CD14-positive monocyte (primary cell): Measurements from ENCODE around the gene TMEM158. TPM values are rescaled to one million over a fixed set of nuclear protein-coding genes. Genes with fewer than 3 reads are reported as not detected.

Experiments
- DNase-seq, 3 donors: peaks; one replicate each; pipeline ENCODE4 v3.0.0-alpha.2; 2011 to 2022
- H2AFZ ChIP-seq: 2 replicates; pipeline ENCODE4 v1.6.0; 2012; ENCODE audit warnings: mild to moderate bottlenecking, low read depth, low read length, inconsistent platforms; ENCODE audit not compliant: insufficient read depth, poor library complexity, severe bottlenecking
- H3K27ac ChIP-seq, 2 donors: 1 replicate in 1 of 2; 2 replicates in 1 of 2; pipeline ENCODE4 v1.5.1; 2012 to 2013; ENCODE audit warnings: low read length in 2 of 2, control low read depth in 1 of 2, inconsistent platforms in 1 of 2, low read depth in 1 of 2, mild to moderate bottlenecking in 1 of 2
- H3K27me3 ChIP-seq, 2 donors: one replicate each; pipeline versions ENCODE4 v1.6.0 to v1.6.1; 2011 to 2013; ENCODE audit warnings: low read length in 2 of 2; ENCODE audit not compliant: control insufficient read depth in 2 of 2, insufficient read depth in 2 of 2
- H3K36me3 ChIP-seq, 2 donors: replicated peaks in 1 of 2; 1 replicate in 1 of 2; 2 replicates in 1 of 2; pipeline versions ENCODE4 v1.5.1 to v1.6.1; 2012 to 2013; ENCODE audit warnings: low read length in 2 of 2, control low read depth in 1 of 2, inconsistent platforms in 1 of 2, mild to moderate bottlenecking in 1 of 2; ENCODE audit not compliant: insufficient read depth in 2 of 2, control insufficient read depth in 1 of 2
- H3K4me1 ChIP-seq, 2 donors: 1 replicate in 1 of 2; 2 replicates in 1 of 2; pipeline versions ENCODE4 v1.5.1 to v1.6.1; 2012 to 2013; ENCODE audit warnings: low read length in 2 of 2, control low read depth in 1 of 2, inconsistent platforms in 1 of 2, mild to moderate bottlenecking in 1 of 2, moderate library complexity in 1 of 2; ENCODE audit not compliant: insufficient read depth in 2 of 2, control insufficient read depth in 1 of 2
- H3K4me2 ChIP-seq: replicated peaks from 2 replicates; pipeline ENCODE3; 2012; ENCODE audit warnings: low read length, moderate library complexity, mild to moderate bottlenecking; ENCODE audit not compliant: poor library complexity, severe bottlenecking; ENCODE audit errors: extremely low read depth
- H3K4me3 ChIP-seq, 3 experiments: fragments of 200-600 bp in 1 of 3; sonication (generic) in 1 of 3; replicated peaks in 1 of 3; 1 replicate in 2 of 3; 2 replicates in 1 of 3; pipeline ENCODE4 v1.5.1; 2011 to 2013; ENCODE audit warnings: low read length in 3 of 3, mild to moderate bottlenecking in 3 of 3, control low read depth in 2 of 3, low read depth in 2 of 3, inconsistent platforms in 1 of 3, moderate library complexity in 1 of 3
- H3K79me2 ChIP-seq: 2 replicates; pipeline ENCODE4 v1.6.0; 2012; ENCODE audit warnings: mild to moderate bottlenecking, control low read depth, inconsistent platforms, low read length, moderate library complexity; ENCODE audit not compliant: insufficient read depth
- H3K9ac ChIP-seq: 2 replicates; pipeline ENCODE4 v1.6.0; 2017; ENCODE audit warnings: low read length, mild to moderate bottlenecking; ENCODE audit not compliant: insufficient read depth, poor library complexity, severe bottlenecking
- H3K9me3 ChIP-seq, 2 donors: replicated peaks in 1 of 2; 1 replicate in 1 of 2; 2 replicates in 1 of 2; pipeline versions ENCODE4 v1.5.1 to v1.6.1; 2012 to 2013; ENCODE audit warnings: low read length in 2 of 2, control low read depth in 1 of 2; ENCODE audit not compliant: control insufficient read depth in 1 of 2, insufficient read depth in 1 of 2
- H4K20me1 ChIP-seq: 2 replicates; pipeline ENCODE4 v1.6.0; 2012; ENCODE audit warnings: mild to moderate bottlenecking, low read length, control low read depth, moderate library complexity; ENCODE audit not compliant: insufficient read depth
- H3K27ac Mint-ChIP-seq, 7 donors: one replicate each; pipeline ENCODE4 v1.8.0; 2020; ENCODE audit warnings: mild to moderate bottlenecking in 7 of 7, mixed read lengths in 7 of 7, moderate library complexity in 6 of 7, inconsistent platforms in 2 of 7
- H3K27me3 Mint-ChIP-seq, 3 donors: one replicate each; pipeline ENCODE4 v1.8.0; 2021 to 2022; ENCODE audit warnings: low read depth in 3 of 3, mild to moderate bottlenecking in 3 of 3, mixed read lengths in 3 of 3, moderate library complexity in 3 of 3, inconsistent platforms in 1 of 3
- H3K36me3 Mint-ChIP-seq, 2 donors: one replicate each; pipeline ENCODE4 v1.8.0; 2020; ENCODE audit warnings: mixed read lengths in 2 of 2, inconsistent platforms in 1 of 2, mild to moderate bottlenecking in 1 of 2
- H3K4me1 Mint-ChIP-seq: one replicate; pipeline ENCODE4 v1.8.0; 2020; ENCODE audit warnings: mild to moderate bottlenecking, mixed read lengths
- H3K4me3 Mint-ChIP-seq, 2 donors: one replicate each; pipeline ENCODE4 v1.8.0; 2020; ENCODE audit warnings: mild to moderate bottlenecking in 2 of 2, mixed read lengths in 2 of 2, moderate library complexity in 1 of 2
- H3K9me3 Mint-ChIP-seq, 7 donors: one replicate each; pipeline ENCODE4 v1.8.0; 2020 to 2022; ENCODE audit warnings: mixed read lengths in 7 of 7, mild to moderate bottlenecking in 6 of 7, moderate library complexity in 6 of 7, inconsistent platforms in 2 of 7
- WGBS: methylation state at CpG from one replicate; pipeline ENCODE4 v1.1.5; 2013; ENCODE audit warnings: missing lambda C conversion rate; ENCODE audit not compliant: insufficient coverage; 5-methylcytosine and 5-hydroxymethylcytosine counted together
- intact Hi-C, 2 donors: fragments of 100-400 bp; cut with micrococcal nuclease; formaldehyde crosslinking; loops; one replicate each; pipeline versions ENCODE4 v1.15.0 to v1.15.1; 2023
- polyA plus RNA-seq, 3 donors: library from polyadenylated mRNA; depleted of rRNA in 1 of 3; unstranded in 2 of 3; stranded (reverse) in 1 of 3; fragments of 300-500 nt in 2 of 3; fragments of >200 nt in 1 of 3; fragmentation: Illumina TruSeq in 2 of 3; gene quantifications; 1 replicate in 2 of 3; 2 replicates in 1 of 3; pipeline ENCODE4 v1.2.3, GENCODE V29; 2012 to 2021
- TF ChIP-seq, protein P1 (sequence below): fragments of 200-600 bp; IDR thresholded peaks from one replicate; pipeline ENCODE4 v1.8.0; 2022; ENCODE audit warnings: antibody characterized with exemption, mild to moderate bottlenecking

Gene TMEM158
- polyA plus RNA-seq, 3 donors: 0.19 to 0.88 TPM; not detected in 1

DNA sequence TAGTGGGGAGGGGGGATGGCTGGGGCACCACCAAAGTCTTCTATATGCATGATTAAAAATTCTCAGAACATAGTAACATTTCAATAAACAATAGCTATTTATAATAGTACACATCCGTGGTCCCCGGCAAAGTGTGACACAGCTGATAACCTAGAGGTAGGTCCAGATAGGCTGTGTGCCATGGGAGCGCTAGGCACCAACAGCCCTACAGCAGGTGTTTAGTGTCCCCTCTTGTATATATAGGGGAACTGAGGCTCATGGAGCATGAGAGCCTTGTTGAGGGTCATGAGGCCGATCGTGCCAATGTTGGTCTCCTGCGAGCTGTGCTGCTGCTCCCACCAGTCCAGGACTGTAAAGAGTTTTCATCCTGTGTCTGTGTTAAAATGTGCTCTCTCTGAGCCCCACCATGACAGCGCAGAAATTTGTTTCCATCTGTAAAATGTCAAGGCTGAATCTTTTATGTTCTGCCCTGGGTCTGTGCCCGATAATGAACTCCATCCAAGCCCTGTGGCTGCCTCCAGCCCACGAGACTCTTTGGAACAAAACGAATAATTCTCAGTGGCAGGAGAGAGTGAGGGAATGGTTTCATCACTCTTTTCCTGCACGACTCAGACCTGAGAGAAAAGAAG, 14.5 kb downstream of the TMEM158 start:
- Mint-ChIP-seq H3K4me1 (peaks cover 16% of the 10 kb centered on the region), H3K36me3 (no peaks in the 10 kb centered on the region), H3K27ac (peak overlapping the region in 1 of 7 donors; percentile 59), H3K27me3 (no peaks in the 10 kb centered on the region), H3K4me3 (no peak overlapping the region), H3K9me3 (no peaks in the 10 kb centered on the region)
- Histone ChIP-seq H4K20me1 (no peaks in the 10 kb centered on the region), H3K27me3 (no peaks in the 10 kb centered on the region), H3K27ac (no peak overlapping the region), H3K9me3 (no peaks in the 10 kb centered on the region), H3K36me3 (no peaks in the 10 kb centered on the region), H3K4me3 (no peak overlapping the region), H3K9ac (no peak overlapping the region), H2AFZ (no peak overlapping the region), H3K4me2 (no peak overlapping the region), H3K4me1 (no peaks in the 10 kb centered on the region), H3K79me2 (no peaks in the 10 kb centered on the region)
- TF ChIP-seq, protein P1, sequence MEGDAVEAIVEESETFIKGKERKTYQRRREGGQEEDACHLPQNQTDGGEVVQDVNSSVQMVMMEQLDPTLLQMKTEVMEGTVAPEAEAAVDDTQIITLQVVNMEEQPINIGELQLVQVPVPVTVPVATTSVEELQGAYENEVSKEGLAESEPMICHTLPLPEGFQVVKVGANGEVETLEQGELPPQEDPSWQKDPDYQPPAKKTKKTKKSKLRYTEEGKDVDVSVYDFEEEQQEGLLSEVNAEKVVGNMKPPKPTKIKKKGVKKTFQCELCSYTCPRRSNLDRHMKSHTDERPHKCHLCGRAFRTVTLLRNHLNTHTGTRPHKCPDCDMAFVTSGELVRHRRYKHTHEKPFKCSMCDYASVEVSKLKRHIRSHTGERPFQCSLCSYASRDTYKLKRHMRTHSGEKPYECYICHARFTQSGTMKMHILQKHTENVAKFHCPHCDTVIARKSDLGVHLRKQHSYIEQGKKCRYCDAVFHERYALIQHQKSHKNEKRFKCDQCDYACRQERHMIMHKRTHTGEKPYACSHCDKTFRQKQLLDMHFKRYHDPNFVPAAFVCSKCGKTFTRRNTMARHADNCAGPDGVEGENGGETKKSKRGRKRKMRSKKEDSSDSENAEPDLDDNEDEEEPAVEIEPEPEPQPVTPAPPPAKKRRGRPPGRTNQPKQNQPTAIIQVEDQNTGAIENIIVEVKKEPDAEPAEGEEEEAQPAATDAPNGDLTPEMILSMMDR: no peak
- intact Hi-C loops: loop anchor here (2.0 to 5.0 kb wide), 2 partner anchors 171 to 286 kb away; no protein-coding TSS in a partner anchor
- no peak for DNase-seq
- WGBS: 92% methylated on average over 5 of the region's 11 CpGs

DNA sequence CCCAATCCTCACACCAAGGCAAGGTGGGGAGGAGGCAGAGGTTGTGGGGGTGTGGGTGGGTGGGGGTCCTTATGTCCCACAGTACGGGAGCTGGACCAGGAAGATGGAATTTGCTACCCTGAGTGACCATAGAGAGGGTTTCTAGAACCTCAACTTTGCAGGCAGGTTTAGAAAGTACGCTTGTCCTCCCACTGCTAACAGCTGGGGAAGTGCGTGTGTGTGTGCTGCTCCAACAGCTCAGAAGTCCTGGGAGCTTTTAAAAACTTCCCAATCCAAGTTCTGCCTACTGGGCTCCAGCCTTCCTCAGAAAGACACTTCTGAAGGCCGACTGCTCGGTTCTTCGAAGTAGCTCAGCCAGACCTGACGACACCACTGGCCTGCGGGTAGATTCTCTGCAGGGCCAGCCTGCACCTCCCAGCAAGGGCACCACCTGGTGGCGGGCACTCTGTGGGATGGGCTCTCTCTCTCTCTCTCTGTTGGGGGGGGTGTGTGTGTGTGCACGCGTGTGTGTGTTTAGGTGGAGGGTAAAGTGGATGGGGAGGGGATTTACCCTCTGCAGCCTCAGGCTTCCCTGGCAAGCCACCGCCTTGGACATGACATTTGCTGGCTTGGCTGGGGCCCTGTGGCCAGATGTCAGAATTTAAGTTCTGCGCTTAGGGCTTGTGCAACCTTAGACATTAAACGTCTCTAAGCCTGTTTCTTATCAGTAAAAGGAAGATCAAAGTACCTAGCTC, 15.6 kb downstream of the TMEM158 start:
- intact Hi-C loops: loop anchor here in 1 of 2 donors (1.0 to 5.0 kb wide), 2 partner anchors 170 to 287 kb away; no protein-coding TSS in a partner anchor
- Histone ChIP-seq H3K9ac (no peak overlapping the region), H3K4me1 (no peaks in the 10 kb centered on the region), H3K36me3 (no peaks in the 10 kb centered on the region), H3K27me3 (no peaks in the 10 kb centered on the region), H2AFZ (peak overlapping the region; percentile 62), H3K4me2 (peak overlapping the region; percentile 41), H4K20me1 (no peaks in the 10 kb centered on the region), H3K4me3 (no peak overlapping the region), H3K79me2 (no peaks in the 10 kb centered on the region), H3K9me3 (no peaks in the 10 kb centered on the region), H3K27ac (no peak overlapping the region)
- peaks cover 16% of the 10 kb centered on the region for H3K4me1 Mint-ChIP-seq
- peak overlapping the region in 2 of 7 donors; percentile 54 to 63 for H3K27ac Mint-ChIP-seq
- DNase-seq: peak; percentile 78 to 82 (median 79)
- TF ChIP-seq, protein P1: peak; percentile 86
- WGBS: 8% methylated on average over 6 of the region's 14 CpGs
- H3K4me3 Mint-ChIP-seq: peak overlapping the region in 1 of 2 donors; percentile 63
- H3K36me3 Mint-ChIP-seq: no peaks in the 10 kb centered on the region
- no peaks in the 10 kb centered on the region for H3K9me3 Mint-ChIP-seq
- peaks cover 0 to 2% (median 0%) of the 10 kb centered on the region in 3 donors for H3K27me3 Mint-ChIP-seq
